Measurements from ENCODE around the gene COPS9. TPM values are rescaled to one million over a fixed set of nuclear protein-coding genes. Genes with fewer than 3 reads are reported as not detected.

Gene COPS9
- total RNA-seq, 2 donors from 2014 or later: 170 to 184 TPM

GRCh38 chr2:240141736-240142135 lies 5.6 kb upstream of the COPS9 start:
- Histone ChIP-seq H3K27ac (no peak overlapping the region), H3K4me1 (peaks cover 10% of the 10 kb centered on the region), H3K27me3 (no peaks in the 10 kb centered on the region), H3K36me3 (replicated peaks in 1 of 2; ENCODE audit: insufficient read depth in 1 of 2, low read depth in 2 of 2) (no peaks in the 10 kb centered on the region), H3K9me3 (no peaks in the 10 kb centered on the region), H3K4me3 (no peak overlapping the region)
- 61 to 65% methylated on average over 13 to 14 of the region's 14 CpGs for WGBS, 2 donors
- ATAC-seq: no peak
- TF ChIP-seq CTCF (IDR thresholded peaks at IDR 0.05): no peak
- intact Hi-C loops (cut with DNase I): loop anchor here (5.0 to 10.0 kb wide), 3 partner anchors 84 to 1104 kb away; no protein-coding TSS in a partner anchor
- DNase-seq: no peak

DNA sequence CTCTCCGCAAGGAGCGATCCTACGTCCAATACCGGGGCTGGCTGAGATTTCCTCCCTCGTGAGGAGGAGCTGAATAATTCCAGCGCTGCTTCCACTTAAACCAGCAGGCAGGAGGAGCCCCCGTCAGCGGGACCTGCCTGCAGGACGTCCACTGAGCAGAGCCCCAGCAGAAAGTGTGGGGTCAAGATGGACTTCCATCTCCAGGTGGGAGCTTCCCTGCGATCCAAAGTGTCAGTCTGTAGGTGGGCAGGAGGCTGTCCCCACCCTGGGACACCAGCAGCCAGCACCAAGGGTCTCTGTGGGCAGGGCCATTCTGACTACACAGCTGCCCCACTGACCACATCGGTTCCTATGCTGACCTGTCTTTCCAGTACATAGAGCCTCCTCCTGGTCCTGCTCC lies 4.8 kb upstream of the COPS9 start:
- H3K4me3 ChIP-seq: no peak overlapping the region
- H3K4me1 ChIP-seq: peaks cover 13% of the 10 kb centered on the region
- TF ChIP-seq CTCF (IDR thresholded peaks at IDR 0.05): no peak
- TF ChIP-seq POLR2A (IDR thresholded peaks at IDR 0.05): no peak
- intact Hi-C loops (cut with DNase I): loop anchor here (5.0 to 10.0 kb wide), 3 partner anchors 84 to 1104 kb away; no protein-coding TSS in a partner anchor
- no peak overlapping the region for H3K27ac ChIP-seq
- ATAC-seq (no peak), DNase-seq (no peak)
- H3K9me3 ChIP-seq: no peaks in the 10 kb centered on the region
- no peaks in the 10 kb centered on the region for H3K27me3 ChIP-seq
- H3K36me3 ChIP-seq (replicated peaks in 1 of 2; ENCODE audit: insufficient read depth in 1 of 2, low read depth in 2 of 2): no peaks in the 10 kb centered on the region
- 58 to 62% methylated on average over 7 to 11 of the region's 11 CpGs for WGBS, 2 donors

DNA sequence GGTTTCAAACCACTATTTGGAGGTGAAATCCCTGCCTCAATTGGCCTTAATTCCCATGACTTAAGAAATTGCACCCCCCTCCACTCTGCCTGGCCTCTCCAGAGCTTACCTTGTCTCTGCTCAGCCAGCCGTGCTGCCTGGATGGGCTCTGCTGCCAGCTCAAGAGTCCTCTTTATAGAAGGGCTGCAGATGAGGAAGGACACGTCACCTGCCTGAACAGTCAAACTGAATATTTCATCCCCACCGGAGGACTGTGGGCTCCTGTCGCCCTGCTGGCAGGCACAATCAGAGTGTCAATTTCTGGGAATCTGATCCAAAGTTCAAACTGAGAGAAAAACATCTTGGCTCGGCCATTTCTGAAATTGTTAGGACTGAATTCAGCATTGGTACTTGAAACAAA lies 4.4 kb upstream of the COPS9 start, which contains the start of gene OTOS:
Gene OTOS (minus strand): TSS at position 148 of the 400 bp plus-strand sequence. CDS start 332 bp downstream, outside the sequence.
- TF ChIP-seq POLR2A (IDR thresholded peaks at IDR 0.05) (no peak), CTCF (IDR thresholded peaks at IDR 0.05) (no peak)
- WGBS, 2 donors: 40 to 55% methylated on average over 5 of the region's 5 CpGs
- peak in 1 of 4 donors; percentile 1 for DNase-seq
- H3K4me3 ChIP-seq: no peak within 1 kb of the TSS
- H3K4me1 ChIP-seq: peaks cover 14% of the 10 kb centered on the region
- H3K36me3 ChIP-seq (replicated peaks in 1 of 2; ENCODE audit: insufficient read depth in 1 of 2, low read depth in 2 of 2): no peaks in the 10 kb centered on the region
- no peaks in the 10 kb centered on the region for H3K27me3 ChIP-seq
- no peak within 1 kb of the TSS for H3K27ac ChIP-seq
- H3K9me3 ChIP-seq: no peaks in the 10 kb centered on the region
- intact Hi-C loops (cut with DNase I): loop anchor here (5.0 to 10.0 kb wide), 3 partner anchors 83 to 1103 kb away; no protein-coding TSS in a partner anchor
- ATAC-seq: no peak

- 57 to 59% methylated on average over 12 to 14 of the region's 14 CpGs for WGBS, 2 donors
These were observed 3.7 kb upstream of the COPS9 start for GRCh38 chr2:240139666-240140393.

More at GRCh38 chr2:240139666-240140393, 3.7 kb upstream of the COPS9 start:
- no peak for ATAC-seq
- TF ChIP-seq POLR2A (IDR thresholded peaks at IDR 0.05): no peak
- TF ChIP-seq CTCF (IDR thresholded peaks at IDR 0.05): no peak
- H3K9me3 ChIP-seq: no peaks in the 10 kb centered on the region
- no peaks in the 10 kb centered on the region for H3K27me3 ChIP-seq
- intact Hi-C loops (cut with DNase I): loop anchor here (5.0 to 10.0 kb wide), 3 partner anchors 83 to 1103 kb away; no protein-coding TSS in a partner anchor
- H3K27ac ChIP-seq: no peak overlapping the region
- no peaks in the 10 kb centered on the region for H3K36me3 ChIP-seq (replicated peaks in 1 of 2; ENCODE audit: insufficient read depth in 1 of 2, low read depth in 2 of 2)
- H3K4me1 ChIP-seq: peaks cover 21% of the 10 kb centered on the region
- H3K4me3 ChIP-seq: no peak overlapping the region
- peak in 1 of 4 donors; percentile 8 for DNase-seq

Measured in body of pancreas (tissue), 4 donors.